DND-41 (cell line): ENCODE measurements around the gene SORCS1.

Experiments
- EZH2 ChIP-seq: IDR thresholded peaks from 3 replicates; pipeline ENCODE4 v1.6.1; 2012; ENCODE audit warnings: borderline replicate concordance, low read depth, mild to moderate bottlenecking, moderate library complexity, low read length, inconsistent platforms; ENCODE audit not compliant: severe bottlenecking
- TF ChIP-seq, protein P1 (sequence below): IDR thresholded peaks from 2 replicates; pipeline ENCODE4 v1.5.1; 2012; ENCODE audit warnings: borderline replicate concordance, low read length, moderate library complexity, mild to moderate bottlenecking; ENCODE audit not compliant: poor library complexity, severe bottlenecking; ENCODE audit errors: extremely low read depth

DNA sequence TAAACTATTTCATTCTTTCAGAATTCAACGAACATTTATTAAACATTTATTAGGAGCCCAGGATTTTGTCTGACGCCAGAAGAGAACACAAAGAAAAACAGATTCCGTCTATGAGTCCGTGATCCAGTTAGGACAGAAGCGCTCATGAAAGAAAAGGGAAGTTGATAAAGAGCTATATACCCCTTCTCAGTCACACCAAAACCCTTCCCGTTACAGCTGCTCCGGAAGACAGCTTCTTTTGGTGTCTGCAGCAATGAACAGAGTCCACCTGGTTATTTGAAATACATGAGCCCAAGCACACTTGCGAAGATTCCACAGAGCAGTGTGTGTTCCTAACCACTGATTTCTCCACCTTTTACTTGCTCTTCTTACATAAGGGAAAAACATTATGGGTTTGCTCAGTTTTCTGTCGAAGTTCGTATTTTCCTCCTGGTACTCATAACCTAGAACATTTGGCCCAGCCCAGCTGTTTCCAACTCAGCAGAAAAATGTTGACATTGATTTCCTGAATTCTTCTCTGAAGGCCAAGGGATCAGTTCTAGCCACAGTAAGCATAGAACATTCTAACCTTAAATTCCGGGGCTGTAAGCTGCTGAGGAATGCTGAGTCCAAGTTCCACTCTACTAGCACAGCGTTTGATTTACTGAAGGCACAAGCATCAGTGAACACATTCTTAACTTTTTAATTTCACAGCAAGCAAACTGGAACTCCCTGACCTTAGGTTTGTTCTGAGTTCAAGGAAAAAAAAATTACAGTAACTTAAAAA is 206.5 kb downstream of the SORCS1 start:
- TF ChIP-seq, protein P1, sequence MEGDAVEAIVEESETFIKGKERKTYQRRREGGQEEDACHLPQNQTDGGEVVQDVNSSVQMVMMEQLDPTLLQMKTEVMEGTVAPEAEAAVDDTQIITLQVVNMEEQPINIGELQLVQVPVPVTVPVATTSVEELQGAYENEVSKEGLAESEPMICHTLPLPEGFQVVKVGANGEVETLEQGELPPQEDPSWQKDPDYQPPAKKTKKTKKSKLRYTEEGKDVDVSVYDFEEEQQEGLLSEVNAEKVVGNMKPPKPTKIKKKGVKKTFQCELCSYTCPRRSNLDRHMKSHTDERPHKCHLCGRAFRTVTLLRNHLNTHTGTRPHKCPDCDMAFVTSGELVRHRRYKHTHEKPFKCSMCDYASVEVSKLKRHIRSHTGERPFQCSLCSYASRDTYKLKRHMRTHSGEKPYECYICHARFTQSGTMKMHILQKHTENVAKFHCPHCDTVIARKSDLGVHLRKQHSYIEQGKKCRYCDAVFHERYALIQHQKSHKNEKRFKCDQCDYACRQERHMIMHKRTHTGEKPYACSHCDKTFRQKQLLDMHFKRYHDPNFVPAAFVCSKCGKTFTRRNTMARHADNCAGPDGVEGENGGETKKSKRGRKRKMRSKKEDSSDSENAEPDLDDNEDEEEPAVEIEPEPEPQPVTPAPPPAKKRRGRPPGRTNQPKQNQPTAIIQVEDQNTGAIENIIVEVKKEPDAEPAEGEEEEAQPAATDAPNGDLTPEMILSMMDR: no peak
- TF ChIP-seq EZH2: no peak
